ENCODE measurements around the gene RABGGTA. TPM values are rescaled to one million over a fixed set of nuclear protein-coding genes. Genes with fewer than 3 reads are reported as not detected.

RABGGTA gene
- total and polyA plus RNA-seq, 10 of the 15 experiments (the other 5 are each of a cell fraction or from before 2014, with no cell fraction given), result 19.1 to 75.6 (median 46.9) TPM

DNA sequence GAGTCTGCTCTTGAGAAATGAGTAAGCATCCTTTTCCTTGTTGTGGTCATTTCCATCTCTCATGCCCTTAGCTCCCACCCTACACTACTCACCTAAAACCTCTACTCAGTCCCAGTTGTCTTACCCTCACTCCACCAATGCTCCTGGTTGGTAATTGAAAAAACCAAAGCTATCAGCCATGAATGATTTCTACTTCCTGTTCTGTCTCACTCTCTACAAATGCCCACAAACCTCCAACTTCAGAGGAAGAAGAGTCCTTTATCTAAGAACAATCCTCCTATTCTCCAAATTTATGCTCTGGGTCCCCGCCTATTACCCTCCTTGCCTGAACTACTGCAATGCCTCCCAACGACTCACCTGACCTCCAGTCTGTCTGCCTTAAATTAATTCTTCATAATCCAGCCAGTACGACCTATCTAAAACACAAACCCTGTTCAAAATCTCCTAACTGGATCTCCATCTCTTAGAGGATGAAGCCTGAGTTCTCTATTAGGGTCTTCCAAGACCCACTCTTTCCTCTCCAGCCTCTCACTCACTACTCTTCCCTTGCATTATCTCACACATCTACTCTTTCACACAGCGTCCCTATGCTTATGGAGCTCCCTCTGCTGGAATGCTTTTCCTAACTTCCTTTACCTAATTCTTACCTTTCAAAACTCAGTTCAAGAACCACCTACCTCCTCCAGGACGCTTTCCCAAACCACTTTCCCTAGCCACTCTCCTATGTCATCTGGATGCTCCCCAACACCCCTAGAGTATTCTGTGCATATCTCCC is 26.0 kb upstream of the RABGGTA start:
- peak overlapping the region; percentile 56 for H2AFZ ChIP-seq (ENCODE audit: control insufficient read depth, low read depth, low read length)
- H3K4me2 ChIP-seq (ENCODE audit: control insufficient read depth, insufficient read depth), result peak overlapping the region; percentile 31; the same call in 1 of the 2 replicates
- in situ Hi-C loops (cut with MboI), result loop anchor here (5.0 kb wide), 1 partner anchor 55 kb away; the partner anchor contains the start of gene TINF2
- H3K27ac ChIP-seq (ENCODE audit: control insufficient read depth, insufficient read depth), result peak overlapping the region; percentile 27
- no peaks in the 10 kb centered on the region for H3K27me3 ChIP-seq (replicated peaks in 1 of 2; ENCODE audit: control insufficient read depth in 2 of 2, insufficient read depth in 2 of 2, low read length in 1 of 2)
- no peaks in the 10 kb centered on the region for H3K9me3 ChIP-seq (replicated peaks; ENCODE audit: control insufficient read depth, insufficient read depth, low read length)
- ChIA-PET POLR2A (interaction anchor here (0.8 to 9.0 kb wide), 14 partner anchors 10 to 239 kb away, joined by 3 to 118 read pairs (median 4); partner anchors contain the start of genes CHMP4A, CIDEB, MDP1 and RABGGTA), CTCF (interaction anchor here (0.6 to 13.4 kb wide), 33 partner anchors 11 to 692 kb away, joined by 3 to 368 read pairs (median 5); partner anchors contain the start of genes CHMP4A, CIDEB, DCAF11 and IPO4), RAD21 (ENCODE audit: unreplicated experiment) (interaction anchor here (1.0 to 7.8 kb wide), 20 partner anchors 10 to 239 kb away, joined by 3 to 231 read pairs (median 8); partner anchors contain the start of genes CHMP4A, CIDEB, DCAF11 and IPO4), SMC1A (ENCODE audit: uncharacterized antibody, unreplicated experiment) (interaction anchor here (0.8 to 10.1 kb wide), 21 partner anchors 10 to 239 kb away, joined by 3 to 201 read pairs (median 6); partner anchors contain the start of genes CHMP4A, CIDEB, DCAF11 and IRF9)
- peaks cover 23% of the 10 kb centered on the region for H3K79me2 ChIP-seq (ENCODE audit: control insufficient read depth, insufficient read depth, low read length)
- no peaks in the 10 kb centered on the region for H4K20me1 ChIP-seq (ENCODE audit: control insufficient read depth, insufficient read depth)
- no peak for FAIRE-seq
- intact Hi-C loops (cut with micrococcal nuclease; ENCODE audit: unreplicated experiment), result loop anchor here (1.0 to 5.0 kb wide), 8 partner anchors 18 to 283 kb away; partner anchors contain the start of genes IPO4, MDP1, PCK2 and PSME2
- H3K9ac ChIP-seq (ENCODE audit: control insufficient read depth, insufficient read depth, low read length), result peak overlapping the region; percentile 2; the same call in 1 of the 2 replicates
- TF ChIP-seq SMC3 (IDR thresholded peaks at IDR 0.05; ENCODE audit: borderline replicate concordance, low read length), result peak; percentile 31; the same call in 1 of the 2 replicates
- TF ChIP-seq ZNF24 (IDR thresholded peaks at IDR 0.05), result no peak
- TF ChIP-seq, protein P1, sequence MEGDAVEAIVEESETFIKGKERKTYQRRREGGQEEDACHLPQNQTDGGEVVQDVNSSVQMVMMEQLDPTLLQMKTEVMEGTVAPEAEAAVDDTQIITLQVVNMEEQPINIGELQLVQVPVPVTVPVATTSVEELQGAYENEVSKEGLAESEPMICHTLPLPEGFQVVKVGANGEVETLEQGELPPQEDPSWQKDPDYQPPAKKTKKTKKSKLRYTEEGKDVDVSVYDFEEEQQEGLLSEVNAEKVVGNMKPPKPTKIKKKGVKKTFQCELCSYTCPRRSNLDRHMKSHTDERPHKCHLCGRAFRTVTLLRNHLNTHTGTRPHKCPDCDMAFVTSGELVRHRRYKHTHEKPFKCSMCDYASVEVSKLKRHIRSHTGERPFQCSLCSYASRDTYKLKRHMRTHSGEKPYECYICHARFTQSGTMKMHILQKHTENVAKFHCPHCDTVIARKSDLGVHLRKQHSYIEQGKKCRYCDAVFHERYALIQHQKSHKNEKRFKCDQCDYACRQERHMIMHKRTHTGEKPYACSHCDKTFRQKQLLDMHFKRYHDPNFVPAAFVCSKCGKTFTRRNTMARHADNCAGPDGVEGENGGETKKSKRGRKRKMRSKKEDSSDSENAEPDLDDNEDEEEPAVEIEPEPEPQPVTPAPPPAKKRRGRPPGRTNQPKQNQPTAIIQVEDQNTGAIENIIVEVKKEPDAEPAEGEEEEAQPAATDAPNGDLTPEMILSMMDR (IDR thresholded peaks at IDR 0.05 in 2 of 3, conservative IDR thresholded peaks at IDR 0.05 in 1 of 3; ENCODE audit: control insufficient read depth in 2 of 3, extremely low read depth in 1 of 3, insufficient read depth in 1 of 3, low read depth in 3 of 3, low read length in 3 of 3), result peak; percentile 25 to 50 (median 29); a peak in 4 of 6 replicates
- TF ChIP-seq ATF2 (IDR thresholded peaks at IDR 0.05; ENCODE audit: low read length), result 0 out of 2 replicates have a peak, but pooled peaks have one; percentile 11
- TF ChIP-seq RAD21 (IDR thresholded peaks at IDR 0.05; ENCODE audit: insufficient read depth, low read depth, low read length), result peak; percentile 40; the same call in 1 of the 2 replicates
- no peak for DNase-seq (ENCODE audit: low read depth, low spot score)
- H3K4me1 ChIP-seq (ENCODE audit: control insufficient read depth, insufficient read depth, low read length), result peaks cover 25% of the 10 kb centered on the region
- H3K4me3 ChIP-seq, result no peak overlapping the region
- no TSS peak for BruUV-seq (replicated peaks)
- peaks cover 3 to 29% of the 10 kb centered on the region in 2 experiments; a peak in 2 of 4 replicates for H3K36me3 ChIP-seq (ENCODE audit: control insufficient read depth in 2 of 2, insufficient read depth in 2 of 2, low read length in 1 of 2)
- WGBS (ENCODE audit: insufficient coverage, insufficient replicate concordance, low lambda C conversion rate, missing lambda C conversion rate), result 28% methylated on average over 5 of the region's 5 CpGs
- peak; percentile 47 for ATAC-seq

Measured in GM12878 (cell line).